HG03139 (cell line): ENCODE data around the gene GFRA1.

Experiments used
- ATAC-seq: cut with Tn5 transposase; IDR thresholded peaks from one replicate; pipeline ENCODE4 v1.9.1; 2021; ENCODE audit not compliant: unreplicated experiment

The GFRA1 gene

GRCh38 chr10:116271593-116272439, 1.2 kb downstream of the GFRA1 start:
- ATAC-seq = no peak

DNA sequence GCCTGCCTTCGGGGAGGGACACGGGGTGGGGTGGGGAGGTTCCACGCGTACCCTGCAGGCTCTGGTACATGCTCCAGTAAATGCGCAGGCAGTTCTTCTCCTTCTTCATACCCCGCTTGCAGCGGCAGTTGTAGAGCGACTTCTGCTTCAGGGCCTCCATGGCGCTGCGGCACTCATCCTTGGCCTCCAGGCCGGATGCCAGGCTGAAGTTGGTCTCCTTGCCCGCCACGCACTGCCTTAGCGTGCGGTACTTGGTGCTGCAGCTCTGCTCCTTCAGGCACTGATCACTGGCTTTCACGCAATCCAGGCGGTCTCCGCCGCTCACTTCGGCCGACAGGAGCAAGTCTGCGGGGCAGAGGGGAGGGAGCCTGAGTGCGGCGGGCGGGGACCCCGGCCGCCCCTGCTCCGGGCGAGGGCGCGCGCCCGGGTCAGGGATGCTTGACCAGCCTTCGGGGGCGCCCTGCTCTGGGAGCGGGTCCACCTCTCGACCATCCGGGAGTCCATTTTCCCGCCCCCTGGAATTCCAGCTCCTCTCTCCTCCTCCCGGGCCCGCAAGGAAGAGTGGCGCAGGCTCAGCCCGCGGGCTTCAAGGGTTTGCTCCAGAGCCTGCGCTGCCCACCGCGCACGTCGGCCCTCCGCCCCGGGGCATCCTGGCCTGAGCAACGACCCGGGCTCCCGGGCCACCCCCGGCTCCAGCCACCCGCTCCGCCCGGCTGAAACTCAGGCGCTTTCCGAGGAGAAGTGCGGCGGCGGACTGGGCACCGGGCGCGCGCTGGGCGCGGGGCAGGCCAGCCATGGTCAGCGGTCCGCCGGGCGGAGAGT, 2.0 kb downstream of the GFRA1 start:
- no peak for ATAC-seq

DNA sequence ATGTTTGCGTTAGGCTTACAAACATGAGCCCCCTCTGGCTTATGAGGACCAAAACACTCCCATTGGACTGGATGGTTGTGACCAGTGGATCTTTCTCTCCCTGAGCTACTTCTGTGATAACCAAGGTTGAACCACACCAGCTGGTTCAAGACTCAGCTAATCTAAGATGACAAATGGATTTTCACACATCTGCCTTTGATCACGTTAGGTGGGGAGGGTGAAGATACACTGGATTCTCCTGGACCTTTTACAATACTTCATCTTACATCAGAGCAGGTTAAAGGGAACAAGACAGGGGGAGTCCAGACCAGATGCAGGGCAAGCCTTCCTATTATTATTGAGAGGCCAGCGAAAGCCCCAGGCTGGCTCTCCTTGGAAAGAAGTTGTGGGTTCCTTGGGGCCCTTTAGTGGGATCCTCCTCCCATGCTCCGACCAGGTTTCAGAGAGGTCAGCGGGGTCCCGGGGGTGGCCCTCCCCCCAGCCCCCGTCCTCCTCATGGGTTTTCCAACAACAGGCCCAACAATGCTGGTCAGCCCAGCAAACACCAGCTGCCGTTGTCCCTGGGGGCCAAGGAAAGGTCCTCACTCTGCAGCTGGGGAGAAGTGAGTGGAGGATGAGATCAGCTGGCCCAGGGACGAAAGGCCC, 2.8 kb downstream of the GFRA1 start:
- no peak for ATAC-seq

- no peak for ATAC-seq
Observed at GRCh38 chr10:116269619-116270018, 3.4 kb downstream of the GFRA1 start.

DNA sequence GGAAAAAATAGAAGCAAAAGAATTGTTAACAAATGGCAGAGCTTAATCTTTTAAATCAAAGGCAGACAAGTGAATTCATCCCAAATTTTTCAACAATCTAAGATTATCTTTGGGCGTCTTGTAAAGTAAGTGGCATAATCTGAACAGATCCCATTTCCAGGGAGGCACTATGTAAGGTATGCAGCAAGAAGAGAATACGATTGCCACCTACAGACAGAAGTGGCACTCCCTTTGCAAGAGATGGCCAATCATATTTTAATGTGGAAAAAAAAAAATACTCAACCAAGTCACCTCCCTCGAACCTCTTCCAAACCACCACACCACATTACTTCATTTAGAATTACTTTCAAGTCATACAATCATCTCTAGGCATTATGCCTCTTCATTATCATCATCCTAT, 4.0 kb downstream of the GFRA1 start:
- no peak for ATAC-seq

GRCh38 chr10:116265686-116266085, 7.3 kb downstream of the GFRA1 start:
- ATAC-seq = no peak

- no peak for ATAC-seq
Observed at GRCh38 chr10:116263870-116264655, 8.9 kb downstream of the GFRA1 start.

- ATAC-seq = no peak
Observed at GRCh38 chr10:116262678-116263077, 10.3 kb downstream of the GFRA1 start.

GRCh38 chr10:116260599-116260998, 12.4 kb downstream of the GFRA1 start:
- ATAC-seq = no peak

DNA sequence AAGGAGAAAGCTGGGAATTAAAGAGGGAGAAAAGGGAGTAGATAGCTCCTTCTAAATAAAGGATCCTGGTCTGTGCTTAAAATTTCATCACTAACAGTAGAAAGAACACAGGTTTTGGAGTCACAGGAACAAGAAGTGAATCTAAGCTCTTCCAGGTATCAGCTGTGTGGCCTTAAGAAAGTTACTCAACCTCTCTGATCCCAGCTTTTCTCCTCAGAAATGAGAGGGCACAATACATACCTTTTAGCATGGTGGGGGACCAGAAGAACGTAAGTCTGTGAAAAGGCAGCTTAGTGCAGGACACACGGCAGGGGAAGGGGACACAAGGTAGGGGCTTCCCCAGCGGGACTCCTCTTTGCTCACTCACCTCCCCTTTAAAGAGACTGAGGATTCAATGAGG, 13.4 kb downstream of the GFRA1 start:
- no peak for ATAC-seq

DNA sequence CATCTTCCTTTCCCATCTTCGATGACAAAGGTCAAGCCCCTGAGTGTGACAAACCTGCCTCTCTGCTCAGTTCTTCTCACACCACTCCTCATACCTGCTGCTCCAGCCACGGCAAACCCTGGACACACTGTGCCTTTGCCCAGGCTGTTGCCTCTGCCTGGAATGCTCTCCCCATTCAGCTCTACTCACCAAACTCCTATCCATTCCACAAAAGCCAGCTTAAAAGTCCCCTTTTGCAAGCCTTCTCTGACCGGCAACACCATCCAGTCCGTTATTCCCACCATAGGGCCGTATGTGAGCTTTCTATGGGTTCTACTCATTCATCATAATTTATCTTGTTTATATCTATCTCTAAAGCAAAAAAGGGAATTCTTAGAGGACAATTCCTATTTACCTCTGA, 15.2 kb downstream of the GFRA1 start:
- no peak for ATAC-seq

DNA sequence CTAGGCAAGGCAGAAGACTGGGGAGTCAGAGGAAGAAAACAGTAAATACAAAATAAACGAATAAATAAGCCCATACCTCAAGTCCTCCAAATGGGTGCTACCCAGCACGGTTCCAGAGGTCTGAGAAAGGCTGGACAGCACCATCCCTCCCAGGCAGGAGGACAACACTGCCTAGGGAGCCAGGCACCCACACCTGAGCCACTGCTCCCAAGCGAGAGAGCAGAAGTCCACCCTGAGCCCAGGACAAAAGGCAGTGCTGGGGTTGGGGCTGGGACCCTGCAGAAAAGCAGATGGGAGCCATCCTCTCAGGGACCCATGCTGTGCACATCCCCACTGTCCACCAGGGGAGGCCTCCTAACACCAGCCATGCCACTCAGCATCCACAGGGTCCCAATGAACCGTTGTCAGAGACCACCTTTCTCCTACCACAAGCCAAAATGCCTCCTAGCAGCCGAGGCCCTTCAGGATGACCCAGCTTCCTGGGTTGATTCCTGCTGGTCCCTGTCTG, 16.2 kb downstream of the GFRA1 start:
- ATAC-seq = no peak

DNA sequence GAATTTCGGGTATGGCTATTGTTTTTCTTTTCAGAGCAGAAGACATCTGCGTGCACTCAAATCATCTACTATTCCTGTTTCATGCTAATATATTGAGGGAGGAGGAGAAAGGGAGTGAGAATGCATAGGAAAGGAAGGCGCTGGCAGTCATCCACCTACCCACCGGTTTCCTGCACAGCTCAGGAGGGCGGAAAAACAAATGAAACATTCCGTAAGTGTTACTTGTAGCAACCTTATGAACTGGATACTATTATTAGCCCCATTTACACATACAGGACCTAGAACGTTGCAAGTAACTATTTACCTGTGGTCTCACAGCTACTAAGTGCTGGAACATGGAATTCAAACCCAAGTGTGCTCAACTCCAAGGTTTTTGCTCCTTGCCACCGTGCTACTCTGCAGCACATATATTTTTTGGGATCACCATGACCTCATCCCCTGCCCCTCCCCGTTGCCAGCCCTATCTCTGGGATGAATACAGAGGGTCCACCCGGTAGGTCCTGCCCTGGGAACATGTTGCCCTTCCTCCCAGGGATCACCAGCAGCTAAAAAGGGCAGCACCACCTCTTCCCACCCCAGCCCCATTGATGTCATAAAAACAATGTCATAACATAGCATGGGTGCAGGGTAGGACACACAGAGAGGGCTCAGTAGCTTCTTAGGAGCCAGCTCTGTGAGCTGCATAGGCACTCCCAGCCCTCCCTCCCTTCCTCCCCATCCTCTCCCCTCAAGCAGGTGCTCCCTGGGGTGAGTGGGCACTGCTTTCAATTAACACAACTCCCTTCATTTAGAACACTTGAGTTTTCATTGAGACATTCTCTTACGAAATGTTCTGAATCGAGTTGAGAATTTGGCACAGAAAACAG, 16.9 kb downstream of the GFRA1 start:
- no peak for ATAC-seq

DNA sequence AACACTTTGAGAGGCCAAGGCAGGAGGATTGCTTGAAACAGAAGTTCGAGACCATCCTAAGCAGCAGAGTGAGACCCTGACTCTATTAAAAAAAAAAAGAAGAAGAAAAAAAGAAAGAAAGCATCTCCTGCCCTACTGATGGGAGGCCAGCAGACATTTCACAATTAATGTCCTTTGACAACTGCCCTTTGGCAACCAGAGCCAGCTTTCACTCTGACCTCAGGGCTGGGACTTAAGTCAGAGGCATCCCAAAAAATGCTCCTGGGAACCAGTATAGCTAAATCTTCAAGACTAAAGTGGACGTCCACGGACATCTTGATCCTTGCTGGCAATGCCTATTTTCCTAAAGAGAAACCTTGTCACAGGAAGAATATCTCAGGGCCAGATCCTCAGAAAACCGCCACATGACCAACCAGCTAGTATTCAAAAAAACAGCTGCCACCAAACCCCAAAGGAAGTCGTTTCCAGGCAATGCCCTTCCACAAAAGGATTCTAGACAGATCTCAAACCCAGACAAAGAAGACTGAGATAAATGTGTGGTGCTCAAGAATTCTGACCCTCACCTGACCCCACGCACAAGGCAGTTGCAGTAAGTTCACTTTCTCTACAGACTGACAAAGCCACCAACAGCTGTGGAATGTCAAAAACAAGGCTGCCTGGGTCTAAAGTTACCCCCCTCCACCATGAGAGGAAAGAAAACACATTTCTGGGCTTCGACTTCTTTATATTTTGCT, 18.4 kb downstream of the GFRA1 start:
- no peak for ATAC-seq

DNA sequence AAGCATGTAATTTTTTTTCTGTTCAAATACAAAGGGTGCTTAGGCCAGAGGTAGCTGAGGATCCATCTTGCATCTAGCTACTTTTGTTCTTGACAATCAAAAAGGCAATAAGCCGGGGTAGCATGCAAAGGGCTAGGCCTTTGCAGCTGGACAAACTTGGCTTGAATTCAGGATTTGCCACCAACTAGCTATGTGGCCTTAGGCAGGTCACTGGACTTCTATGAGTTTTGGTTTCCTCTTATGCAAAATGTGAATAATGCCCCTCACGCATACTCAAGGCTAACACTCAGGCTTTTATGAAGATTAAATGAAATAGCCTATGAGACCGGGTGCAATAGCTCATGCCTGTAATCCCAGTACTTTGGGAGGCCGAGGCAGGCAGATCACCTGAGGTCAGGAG, 19.3 kb downstream of the GFRA1 start:
- ATAC-seq = no peak

DNA sequence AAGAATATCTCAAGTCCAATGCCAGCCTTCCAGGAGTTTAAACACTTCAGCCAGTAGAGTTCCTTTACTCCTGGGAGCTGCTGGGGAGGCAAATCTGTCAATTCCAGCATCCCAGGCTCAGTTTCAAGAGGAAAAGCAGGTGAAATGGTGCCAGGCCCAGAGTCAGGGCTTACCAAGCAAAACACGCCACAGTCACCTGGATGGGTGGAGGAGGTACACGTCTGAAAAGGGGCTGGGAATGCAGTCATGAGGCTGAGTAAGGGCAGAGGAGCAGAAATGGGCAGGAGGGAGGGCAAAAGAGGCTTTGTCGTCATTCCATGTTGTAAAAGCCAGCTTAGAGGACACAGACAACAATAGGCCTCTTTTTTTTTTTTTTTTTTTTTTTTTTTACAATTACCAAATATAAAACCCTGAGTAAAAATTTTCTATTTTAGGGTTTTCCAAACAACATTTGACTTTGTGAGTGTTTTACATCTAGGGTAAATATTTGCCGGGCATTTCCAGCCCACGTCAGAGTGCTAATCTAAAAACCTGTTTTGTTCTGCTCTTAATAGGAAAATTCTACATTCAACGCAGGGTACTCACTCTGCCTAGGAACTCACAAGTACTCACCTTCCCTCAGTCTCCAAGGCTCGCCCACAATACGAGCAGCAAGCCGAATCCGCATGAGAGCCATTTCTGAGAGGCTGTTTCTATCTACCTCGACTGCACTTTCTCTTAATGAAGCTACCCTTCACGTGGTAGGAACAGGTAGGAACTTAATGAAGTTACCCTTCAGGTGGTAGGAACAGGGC, 21.2 kb downstream of the GFRA1 start:
- ATAC-seq = no peak

GRCh38 chr10:116247691-116248090, 25.3 kb downstream of the GFRA1 start:
- no peak for ATAC-seq

DNA sequence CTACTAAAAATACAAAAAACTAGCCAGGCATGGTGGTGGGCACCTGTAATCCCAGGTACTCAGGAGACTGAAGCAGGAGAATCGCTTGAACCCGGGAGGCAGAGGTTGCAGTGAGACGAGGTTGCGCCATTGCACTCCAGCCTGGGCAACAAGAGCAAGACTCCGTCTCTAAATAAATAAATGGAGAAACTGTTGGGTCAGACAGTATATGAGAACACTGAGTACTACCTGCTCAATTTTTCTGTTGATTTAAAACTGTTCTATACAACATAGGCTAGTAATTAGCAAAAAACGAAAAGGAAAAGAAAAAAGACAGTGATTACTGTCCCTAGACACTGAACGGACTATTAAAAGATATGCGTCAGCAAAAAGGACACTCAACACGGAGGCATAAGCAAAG, 26.7 kb downstream of the GFRA1 start:
- no peak for ATAC-seq
